NCI-H2227 (cell line): Measurements from ENCODE around the gene LLGL2.

Experiments
- DNase-seq: peaks from one replicate; lab custom pipeline; 2025; ENCODE audit not compliant: unreplicated experiment; lab: John Stamatoyannopoulos, UW

The LLGL2 gene

GRCh38 chr17:75610103-75610984, 84.8 kb downstream of the LLGL2 start:
- no peak for DNase-seq

- DNase-seq: no peak
These were observed 86.4 kb downstream of the LLGL2 start for GRCh38 chr17:75611851-75612429.

GRCh38 chr17:75612906-75613626, 87.6 kb downstream of the LLGL2 start:
- no peak for DNase-seq

- DNase-seq: no peak
These were observed 88.5 kb downstream of the LLGL2 start for GRCh38 chr17:75614006-75614405.

- no peak for DNase-seq
These were observed 89.2 kb downstream of the LLGL2 start for GRCh38 chr17:75614556-75615270.

- no peak for DNase-seq
These were observed 89.8 kb downstream of the LLGL2 start for GRCh38 chr17:75615301-75615700.

GRCh38 chr17:75616521-75617122, 91.1 kb downstream of the LLGL2 start:
- DNase-seq: no peak

- no peak for DNase-seq
These were observed 91.7 kb downstream of the LLGL2 start for GRCh38 chr17:75617218-75617617.

GRCh38 chr17:75617675-75618074, 92.2 kb downstream of the LLGL2 start:
- no peak for DNase-seq

GRCh38 chr17:75619506-75620431, 94.3 kb downstream of the LLGL2 start:
- peak; percentile 38 for DNase-seq

GRCh38 chr17:75621489-75621888, 96.0 kb downstream of the LLGL2 start:
- DNase-seq: no peak

- DNase-seq: no peak
These were observed 96.6 kb downstream of the LLGL2 start for GRCh38 chr17:75622076-75622475.

GRCh38 chr17:75622771-75623273, 97.3 kb downstream of the LLGL2 start:
- no peak for DNase-seq

- no peak for DNase-seq
These were observed 97.9 kb downstream of the LLGL2 start for GRCh38 chr17:75623386-75623785.

GRCh38 chr17:75624021-75624420, 98.5 kb downstream of the LLGL2 start:
- no peak for DNase-seq
